Activated CD4-positive, alpha-beta memory T cell treated with anti-CD3 and anti-CD28 coated beads, Interleukin-2, amount 10 ng/mL, durations not matched to agents 7 days and 5 days (primary cell): ENCODE measurements around the gene MARF1. TPM values are rescaled to one million over a fixed set of nuclear protein-coding genes. Genes with fewer than 3 reads are reported as not detected.

Experiments
- CTCF ChIA-PET: fragments of 350-600 bp; sonication (Branson Sonifier 250); formaldehyde crosslinking; loops from one replicate; lab custom pipeline; 2021; ENCODE audit warnings: antibody characterized with exemption, inconsistent platforms; lab: Charles Lee
- POLR2A ChIA-PET: fragments of 350-600 bp; sonication (Branson Sonifier 250); formaldehyde crosslinking; loops from one replicate; lab custom pipeline; 2021; ENCODE audit warnings: antibody characterized with exemption; lab: Charles Lee
- DNase-seq: peaks from one replicate; pipeline ENCODE4 v3.0.0-alpha.2; 2020
- H3K27ac Mint-ChIP-seq: one replicate; pipeline ENCODE4 v1.8.0; 2021; ENCODE audit warnings: mild to moderate bottlenecking, mixed read lengths
- H3K27me3 Mint-ChIP-seq: one replicate; pipeline ENCODE4 v1.8.0; 2021; ENCODE audit warnings: mixed read lengths
- H3K36me3 Mint-ChIP-seq: one replicate; pipeline ENCODE4 v1.8.0; 2021; ENCODE audit warnings: low read depth, mixed read lengths
- H3K4me1 Mint-ChIP-seq: one replicate; pipeline ENCODE4 v1.8.0; 2021; ENCODE audit warnings: mixed read lengths
- H3K4me3 Mint-ChIP-seq: one replicate; pipeline ENCODE4 v1.8.0; 2021; ENCODE audit warnings: mild to moderate bottlenecking, mixed read lengths
- H3K9me3 Mint-ChIP-seq: one replicate; pipeline ENCODE4 v1.8.0; 2021; ENCODE audit warnings: mixed read lengths
- total RNA-seq, 2 experiments: library from RNA; stranded (reverse); gene quantifications; one replicate each; pipeline ENCODE4 v1.2.3, GENCODE V29; 2021

Gene MARF1
- total RNA-seq, 2 experiments from 2014 or later: 85.4 to 85.5 TPM

DNA sequence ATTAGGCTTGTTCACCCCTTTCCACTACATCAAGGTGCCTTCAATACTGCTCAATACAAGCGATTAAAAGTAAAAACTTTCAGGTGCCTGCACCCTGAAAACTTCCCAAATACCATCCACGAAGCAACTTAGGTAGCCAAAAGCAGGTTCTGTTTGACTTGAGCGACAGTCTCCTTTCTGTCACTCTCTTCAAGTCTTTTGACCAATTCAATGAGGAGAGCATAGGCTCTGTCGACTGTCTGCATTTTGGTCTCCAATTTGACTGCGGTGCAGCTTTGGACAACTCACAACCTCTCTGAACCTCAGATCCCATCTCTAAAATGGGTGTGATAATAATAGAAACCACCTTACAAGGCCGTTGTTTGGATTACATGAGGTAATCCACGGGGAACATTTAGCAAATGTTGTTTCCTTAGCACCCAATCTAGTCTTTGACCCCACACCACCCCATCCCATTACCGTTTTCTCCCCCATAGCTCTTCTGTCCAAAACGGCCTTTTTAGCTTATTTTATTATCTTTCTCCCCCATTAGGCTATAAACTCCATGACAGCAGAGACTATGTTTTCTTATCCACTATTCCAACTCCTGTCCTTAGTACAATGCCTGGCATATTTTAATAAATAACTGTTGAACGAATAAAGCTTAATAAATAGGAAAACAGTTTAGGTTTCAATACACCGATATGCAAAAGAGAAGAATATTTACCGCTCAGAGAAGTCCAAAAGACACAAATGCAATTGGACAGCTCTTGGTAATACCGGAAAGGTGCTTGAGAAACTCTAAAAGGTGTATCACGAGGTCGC lies 999 bp downstream of the MARF1 start:
- CTCF ChIA-PET: interaction anchor here (0.6 to 2.0 kb wide), 14 partner anchors 9 to 486 kb away, joined by 3 to 12 read pairs (median 4); no protein-coding TSS in a partner anchor
- H3K27ac Mint-ChIP-seq: peak overlapping the region; percentile 93
- H3K9me3 Mint-ChIP-seq: no peaks in the 10 kb centered on the region
- no peak for DNase-seq
- H3K4me3 Mint-ChIP-seq: peak overlapping the region; percentile 86
- POLR2A ChIA-PET: interaction anchor here (0.7 to 5.2 kb wide), 18 partner anchors 9 to 82 kb away, joined by 3 to 50 read pairs (median 8); partner anchors contain the start of gene NDE1
- H3K27me3 Mint-ChIP-seq: no peaks in the 10 kb centered on the region
- peaks cover 58% of the 10 kb centered on the region for H3K4me1 Mint-ChIP-seq
- peaks cover 36% of the 10 kb centered on the region for H3K36me3 Mint-ChIP-seq

DNA sequence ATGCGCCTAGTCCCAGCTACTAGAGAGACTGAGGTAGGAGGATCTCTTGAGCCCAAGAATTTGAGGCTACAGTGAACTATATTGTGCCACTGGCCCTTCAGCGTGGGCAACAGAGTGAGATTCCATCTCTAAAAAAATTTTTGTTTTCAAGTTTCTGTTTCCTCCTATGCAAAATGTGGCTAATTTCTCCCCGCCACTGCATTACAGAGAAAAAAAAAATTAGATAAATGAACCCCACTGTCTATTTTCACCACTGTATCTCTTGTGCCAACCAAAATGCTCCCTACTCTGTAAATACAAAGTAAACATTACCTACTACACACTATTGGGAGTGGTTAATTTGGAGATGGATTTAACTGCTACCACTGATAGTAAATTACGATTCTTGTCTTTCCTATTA lies 2.0 kb downstream of the MARF1 start:
- Mint-ChIP-seq H3K36me3 (peaks cover 46% of the 10 kb centered on the region), H3K4me3 (peak overlapping the region; percentile 86), H3K27ac (peak overlapping the region; percentile 93), H3K9me3 (no peaks in the 10 kb centered on the region), H3K4me1 (peaks cover 68% of the 10 kb centered on the region), H3K27me3 (no peaks in the 10 kb centered on the region)
- ChIA-PET POLR2A (interaction anchor here (0.7 to 5.2 kb wide), 4 partner anchors 8 to 32 kb away, joined by 3 to 50 read pairs (median 28); partner anchors contain the start of gene NDE1), CTCF (interaction anchor here (0.6 to 1.1 kb wide), 2 partner anchors 213 to 238 kb away, joined by 3 to 4 read pairs; no protein-coding TSS in a partner anchor)
- DNase-seq: no peak

DNA sequence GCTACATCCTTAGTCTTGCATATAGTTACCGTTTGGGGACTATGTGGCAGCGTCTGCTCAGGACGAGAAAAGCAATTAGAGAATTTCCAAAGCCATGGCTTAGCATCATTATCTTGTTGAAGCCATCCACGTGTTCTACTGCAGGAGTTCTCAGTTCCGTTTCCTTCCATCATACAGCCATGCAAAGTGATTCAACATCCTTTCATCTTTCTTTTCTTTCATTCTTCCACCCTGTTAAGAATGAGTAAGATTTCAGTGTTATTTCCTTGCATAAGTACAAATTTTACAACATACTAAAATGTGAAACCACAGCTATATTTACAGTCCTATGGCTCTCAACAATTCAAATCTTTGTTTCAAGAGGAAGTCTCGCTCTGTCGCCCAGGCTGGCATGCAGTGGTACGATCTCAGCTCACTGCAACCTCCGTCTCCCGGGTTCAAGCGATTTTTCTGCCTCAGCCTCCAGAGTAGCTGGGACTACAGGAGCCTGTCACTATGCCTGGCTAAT lies 3.8 kb downstream of the MARF1 start:
- Mint-ChIP-seq H3K9me3 (no peaks in the 10 kb centered on the region), H3K36me3 (peaks cover 62% of the 10 kb centered on the region), H3K27ac (peak overlapping the region; percentile 83), H3K4me3 (peak overlapping the region; percentile 39), H3K27me3 (no peaks in the 10 kb centered on the region), H3K4me1 (peaks cover 71% of the 10 kb centered on the region)
- POLR2A ChIA-PET: interaction anchor here (1.2 kb wide), 1 partner anchor 48 kb away, joined by 4 read pairs; no protein-coding TSS in a partner anchor
- CTCF ChIA-PET: no interaction called here
- DNase-seq: no peak

DNA sequence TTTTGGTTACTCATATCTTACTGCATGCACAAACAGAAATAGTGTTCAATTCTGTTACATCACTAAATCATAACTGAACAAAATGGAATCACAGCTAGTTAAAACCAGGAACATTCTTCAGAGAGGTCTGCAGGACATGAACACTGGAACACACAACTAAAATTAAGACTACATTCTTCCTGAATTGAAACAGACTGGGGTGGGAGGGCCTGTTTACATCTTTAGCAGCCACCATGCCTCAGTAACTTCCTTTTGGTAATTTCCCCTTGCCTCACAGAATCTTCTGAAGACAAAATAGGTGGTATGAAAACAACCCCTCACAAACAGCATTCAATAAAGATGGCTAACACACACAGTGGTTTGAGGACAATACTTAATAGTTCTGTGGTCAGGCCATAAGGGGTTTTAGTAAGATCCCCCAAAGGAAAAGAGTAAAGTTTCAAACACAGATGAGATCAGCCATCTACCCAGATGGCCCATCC lies 6.5 kb downstream of the MARF1 start:
- no peak overlapping the region for H3K4me3 Mint-ChIP-seq
- no peak for DNase-seq
- H3K36me3 Mint-ChIP-seq: peaks cover 83% of the 10 kb centered on the region
- peak overlapping the region; percentile 84 for H3K27ac Mint-ChIP-seq
- peaks cover 59% of the 10 kb centered on the region for H3K4me1 Mint-ChIP-seq
- H3K9me3 Mint-ChIP-seq: no peaks in the 10 kb centered on the region
- ChIA-PET CTCF (interaction anchor here (0.7 kb wide), 1 partner anchor 22 kb away, joined by 3 read pairs; no protein-coding TSS in a partner anchor), POLR2A (interaction anchor here (1.3 kb wide), 1 partner anchor 46 kb away, joined by 3 read pairs; no protein-coding TSS in a partner anchor)
- H3K27me3 Mint-ChIP-seq: no peaks in the 10 kb centered on the region

DNA sequence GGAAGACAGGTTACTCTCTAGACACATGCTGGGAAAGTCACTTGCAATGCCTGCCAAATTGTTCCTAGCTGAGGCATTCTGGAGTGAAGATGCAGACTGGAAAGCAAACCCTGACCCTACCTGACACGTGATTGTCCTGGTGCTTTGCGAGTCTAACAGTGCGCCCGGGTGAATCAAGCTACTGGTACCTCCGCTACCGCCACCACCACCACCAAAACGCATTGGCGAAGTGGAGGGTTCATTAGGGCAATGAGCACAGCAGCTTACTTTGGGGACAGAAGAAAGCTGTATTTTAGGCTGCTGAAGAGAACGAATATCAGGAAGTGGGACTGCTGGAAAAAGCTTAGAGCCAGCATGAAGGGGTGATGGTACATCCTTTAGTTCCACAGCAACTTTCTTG lies 7.0 kb downstream of the MARF1 start:
- H3K4me1 Mint-ChIP-seq: peaks cover 55% of the 10 kb centered on the region
- CTCF ChIA-PET: interaction anchor here (0.7 kb wide), 1 partner anchor 21 kb away, joined by 3 read pairs; no protein-coding TSS in a partner anchor
- H3K4me3 Mint-ChIP-seq: no peak overlapping the region
- POLR2A ChIA-PET: interaction anchor here (1.3 to 2.1 kb wide), 2 partner anchors 8 to 45 kb away, joined by 3 to 7 read pairs; partner anchors contain the start of gene MARF1
- H3K27ac Mint-ChIP-seq: peak overlapping the region; percentile 84
- no peak for DNase-seq
- H3K27me3 Mint-ChIP-seq: no peaks in the 10 kb centered on the region
- H3K36me3 Mint-ChIP-seq: peaks cover 81% of the 10 kb centered on the region
- no peaks in the 10 kb centered on the region for H3K9me3 Mint-ChIP-seq

DNA sequence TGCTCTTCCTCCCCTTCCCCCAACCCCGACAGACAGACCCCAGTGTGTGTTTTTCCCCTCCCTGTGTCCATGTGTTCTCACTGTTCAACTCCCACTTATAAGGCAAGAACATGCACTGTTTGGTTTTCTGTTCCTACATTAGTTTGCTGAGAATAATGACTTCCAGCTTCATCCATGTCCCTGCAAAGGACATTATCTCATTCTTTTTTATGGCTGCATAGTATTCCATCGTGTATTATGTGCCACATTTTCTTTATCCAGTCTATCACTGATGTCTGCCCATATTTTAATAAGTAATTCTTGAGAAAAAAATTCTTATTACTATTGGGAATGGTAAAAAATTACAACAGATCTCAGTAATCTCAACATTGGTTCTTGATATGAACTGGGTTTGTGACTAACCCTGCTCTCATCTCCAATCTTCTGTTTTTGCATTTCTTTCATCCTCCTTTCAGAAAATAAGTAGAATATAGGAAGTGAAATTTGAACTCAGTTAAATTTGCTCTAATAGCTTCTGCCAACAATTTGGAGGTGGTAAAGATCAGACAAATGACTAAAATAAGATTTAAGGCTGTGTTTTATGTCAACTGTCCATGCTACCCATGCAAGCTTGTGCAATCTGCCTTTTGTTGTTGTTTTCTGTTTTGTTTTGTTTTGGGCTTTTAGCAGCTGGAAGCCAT lies 11.1 kb downstream of the MARF1 start:
- Mint-ChIP-seq H3K36me3 (peaks cover 75% of the 10 kb centered on the region), H3K9me3 (no peaks in the 10 kb centered on the region), H3K27ac (no peak overlapping the region), H3K4me1 (peaks cover 23% of the 10 kb centered on the region), H3K27me3 (no peaks in the 10 kb centered on the region), H3K4me3 (no peak overlapping the region)
- no peak for DNase-seq
- ChIA-PET CTCF (interaction anchor here (0.6 to 3.9 kb wide), 2 partner anchors 11 to 560 kb away, joined by 3 to 8 read pairs; partner anchors contain the start of gene MARF1), POLR2A (interaction anchor here (1.2 to 2.6 kb wide), 2 partner anchors 11 to 21 kb away, joined by 3 to 17 read pairs; partner anchors contain the start of gene MARF1)

DNA sequence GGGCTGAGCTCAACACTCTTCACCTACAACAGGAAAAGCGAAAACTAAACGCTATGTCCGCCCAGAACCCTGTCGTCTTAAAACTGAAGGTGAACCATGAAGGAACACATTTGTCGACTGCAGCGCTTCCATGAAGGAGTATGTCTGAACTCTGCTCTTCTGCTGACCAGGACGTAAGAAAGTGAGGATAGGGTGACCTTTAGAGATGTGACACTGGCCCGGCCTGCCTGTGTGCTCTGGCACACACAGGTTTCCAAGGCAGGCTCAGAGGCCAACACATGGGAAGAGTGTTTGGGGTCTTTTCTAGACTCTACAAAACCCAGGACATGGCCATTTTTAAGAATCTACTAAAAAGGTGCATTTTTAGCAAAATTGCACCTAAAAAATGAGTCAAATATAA lies 21.1 kb downstream of the MARF1 start:
- no peaks in the 10 kb centered on the region for H3K27me3 Mint-ChIP-seq
- no peaks in the 10 kb centered on the region for H3K9me3 Mint-ChIP-seq
- H3K27ac Mint-ChIP-seq: no peak overlapping the region
- no peak for DNase-seq
- ChIA-PET CTCF (interaction anchor here (1.0 kb wide), 1 partner anchor 180 kb away, joined by 3 read pairs; no protein-coding TSS in a partner anchor), POLR2A (no interaction called here)
- H3K4me3 Mint-ChIP-seq: no peak overlapping the region
- peaks cover 70% of the 10 kb centered on the region for H3K36me3 Mint-ChIP-seq
- no peaks in the 10 kb centered on the region for H3K4me1 Mint-ChIP-seq

DNA sequence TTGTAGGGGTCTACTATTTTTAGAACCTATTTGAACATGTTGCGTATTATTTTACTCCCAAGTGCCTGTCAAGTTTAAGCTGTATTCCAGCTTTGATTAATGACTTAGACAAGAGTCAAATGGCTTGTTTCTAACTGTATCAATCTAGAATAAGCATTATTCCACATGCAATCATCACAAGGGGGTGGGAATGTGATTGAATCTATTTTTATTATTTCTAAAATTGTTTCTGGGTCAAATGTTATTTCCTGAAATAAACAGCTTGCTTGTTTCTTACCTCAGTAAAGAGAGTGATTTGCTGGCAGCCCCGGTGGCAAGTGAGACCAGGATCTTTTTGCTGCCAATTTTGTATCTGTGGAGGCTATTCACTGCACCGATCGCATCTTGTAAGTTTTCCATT lies 21.5 kb downstream of the MARF1 start:
- ChIA-PET POLR2A (no interaction called here), CTCF (interaction anchor here (1.0 to 1.1 kb wide), 2 partner anchors 74 to 179 kb away, joined by 3 to 4 read pairs; no protein-coding TSS in a partner anchor)
- H3K9me3 Mint-ChIP-seq: no peaks in the 10 kb centered on the region
- H3K4me3 Mint-ChIP-seq: no peak overlapping the region
- no peak for DNase-seq
- no peak overlapping the region for H3K27ac Mint-ChIP-seq
- H3K36me3 Mint-ChIP-seq: peaks cover 74% of the 10 kb centered on the region
- H3K27me3 Mint-ChIP-seq: no peaks in the 10 kb centered on the region
- no peaks in the 10 kb centered on the region for H3K4me1 Mint-ChIP-seq

DNA sequence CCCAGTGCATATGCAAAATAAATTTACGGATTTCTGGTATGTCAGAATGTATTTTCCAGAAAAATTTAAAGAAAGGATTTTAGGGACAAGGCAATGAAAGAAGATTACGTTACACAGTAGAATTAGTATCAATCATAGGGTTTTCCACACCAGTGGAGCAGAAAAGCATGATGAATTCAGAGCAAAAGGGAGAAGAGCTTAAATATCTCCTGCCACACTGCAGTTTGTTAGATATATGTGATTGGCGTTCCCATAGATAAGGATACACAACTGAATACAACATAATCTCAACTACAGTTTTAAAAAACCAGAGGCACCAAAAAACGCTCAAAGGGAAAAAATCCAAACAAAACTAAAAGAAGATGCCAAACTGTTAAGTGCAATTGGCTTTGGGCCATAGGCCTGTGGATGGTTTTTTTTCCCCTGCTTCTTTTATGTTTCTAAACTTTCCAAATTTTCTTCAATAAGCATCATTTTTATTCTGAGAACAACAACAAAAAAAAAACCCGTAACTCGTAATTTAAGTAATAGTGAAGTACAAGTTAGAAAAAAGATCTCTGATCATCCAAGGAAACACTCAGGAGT lies 22.3 kb downstream of the MARF1 start:
- H3K27ac Mint-ChIP-seq: no peak overlapping the region
- H3K4me3 Mint-ChIP-seq: no peak overlapping the region
- ChIA-PET CTCF (interaction anchor here (1.0 to 1.1 kb wide), 2 partner anchors 75 to 178 kb away, joined by 3 to 4 read pairs; no protein-coding TSS in a partner anchor), POLR2A (no interaction called here)
- H3K36me3 Mint-ChIP-seq: peaks cover 78% of the 10 kb centered on the region
- DNase-seq: no peak
- H3K4me1 Mint-ChIP-seq: no peaks in the 10 kb centered on the region
- H3K9me3 Mint-ChIP-seq: no peaks in the 10 kb centered on the region
- no peaks in the 10 kb centered on the region for H3K27me3 Mint-ChIP-seq

DNA sequence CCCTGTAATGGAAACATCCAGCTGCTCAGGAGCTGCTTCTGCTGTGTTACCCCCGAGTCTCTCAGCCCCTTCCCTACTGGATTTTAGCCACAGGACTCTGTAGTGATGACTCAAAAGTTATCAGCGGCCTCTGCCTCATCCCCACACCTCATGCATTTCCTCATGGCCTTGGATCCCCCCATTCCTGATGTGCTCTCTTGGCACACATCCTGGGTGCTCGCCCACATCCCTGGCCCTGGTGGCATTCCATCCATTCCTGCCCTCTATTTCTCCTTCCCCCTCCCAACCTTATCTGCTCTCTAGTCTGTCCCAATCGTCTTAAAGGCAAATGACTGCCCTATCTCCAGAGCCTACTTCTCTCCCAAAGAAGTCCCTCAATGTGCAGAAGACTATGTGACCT lies 24.6 kb downstream of the MARF1 start:
- no peaks in the 10 kb centered on the region for H3K27me3 Mint-ChIP-seq
- no peak overlapping the region for H3K4me3 Mint-ChIP-seq
- ChIA-PET POLR2A (no interaction called here), CTCF (no interaction called here)
- peaks cover 76% of the 10 kb centered on the region for H3K36me3 Mint-ChIP-seq
- peak overlapping the region; percentile 1 for H3K27ac Mint-ChIP-seq
- H3K4me1 Mint-ChIP-seq: no peaks in the 10 kb centered on the region
- H3K9me3 Mint-ChIP-seq: no peaks in the 10 kb centered on the region
- DNase-seq: no peak

DNA sequence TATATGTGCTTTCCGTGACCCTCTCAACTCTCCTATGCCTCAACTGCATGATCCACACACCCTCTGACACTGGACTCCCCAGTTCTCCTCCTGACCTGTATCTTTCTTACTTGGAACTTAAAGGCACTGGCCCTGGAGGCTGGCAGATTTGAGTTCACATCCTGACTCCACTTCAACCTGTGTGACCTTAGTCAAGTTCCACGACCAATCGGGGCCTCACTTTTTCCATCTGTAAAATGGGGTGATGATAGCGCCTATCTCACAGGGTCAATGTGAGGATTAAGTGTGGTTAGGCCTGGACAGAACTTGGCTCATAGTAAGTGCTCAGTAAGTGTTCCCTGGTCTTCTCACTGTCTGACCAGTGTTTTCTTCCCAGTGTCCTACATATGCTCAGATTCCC lies 25.1 kb downstream of the MARF1 start:
- H3K27ac Mint-ChIP-seq: no peak overlapping the region

More for the DNA sequence above, 25.1 kb downstream of the MARF1 start:
- Mint-ChIP-seq H3K9me3 (no peaks in the 10 kb centered on the region), H3K4me1 (no peaks in the 10 kb centered on the region), H3K4me3 (no peak overlapping the region), H3K27me3 (no peaks in the 10 kb centered on the region), H3K36me3 (peaks cover 79% of the 10 kb centered on the region)
- DNase-seq: no peak
- ChIA-PET POLR2A (no interaction called here), CTCF (no interaction called here)
